HG03442 (cell line): ENCODE data around the gene GPR15.
A peak's percentile ranks its signal among the peaks of the same experiment; 100 is the strongest.
"Not testable (repeated sequence)": the region's sequence is repeated elsewhere in the genome, so short reads cannot be mapped to it uniquely, and the experiment has no call there.

Experiments used
- ATAC-seq: cut with Tn5 transposase; IDR thresholded peaks from one replicate; pipeline ENCODE4 v1.9.1; 2021; ENCODE audit warnings: mild to moderate bottlenecking, moderate library complexity; ENCODE audit not compliant: unreplicated experiment

The GPR15 gene

GRCh38 chr3:98556164-98557130 lies 24.7 kb downstream of the GPR15 start:
- ATAC-seq, result peak; percentile 73

GRCh38 chr3:98557324-98558010 lies 25.7 kb downstream of the GPR15 start:
- peak; percentile 24 for ATAC-seq

GRCh38 chr3:98558100-98558827 lies 26.5 kb downstream of the GPR15 start:
- ATAC-seq, result no peak

GRCh38 chr3:98559769-98560168 lies 28.0 kb downstream of the GPR15 start:
- ATAC-seq, result not testable (repeated sequence)

GRCh38 chr3:98560911-98561310 lies 29.1 kb downstream of the GPR15 start:
- no peak for ATAC-seq

GRCh38 chr3:98561727-98562521 lies 30.1 kb downstream of the GPR15 start:
- ATAC-seq, result no peak

GRCh38 chr3:98563661-98564281 lies 32.0 kb downstream of the GPR15 start:
- peak; percentile 42 for ATAC-seq

GRCh38 chr3:98564282-98565005 lies 32.7 kb downstream of the GPR15 start:
- ATAC-seq, result peak; percentile 18

- no peak for ATAC-seq
Measured at GRCh38 chr3:98565237-98565643, 33.5 kb downstream of the GPR15 start.

- no peak for ATAC-seq
Measured at GRCh38 chr3:98565843-98566242, 34.1 kb downstream of the GPR15 start.

GRCh38 chr3:98567666-98568270 lies 36.0 kb downstream of the GPR15 start:
- ATAC-seq, result peak; percentile 32

- no peak for ATAC-seq
Measured at GRCh38 chr3:98568402-98568801, 36.6 kb downstream of the GPR15 start.

GRCh38 chr3:98573181-98573728 lies 41.5 kb downstream of the GPR15 start:
- ATAC-seq, result peak; percentile 41

GRCh38 chr3:98574132-98574531 lies 42.4 kb downstream of the GPR15 start:
- peak; percentile 60 for ATAC-seq

- no peak for ATAC-seq
Measured at GRCh38 chr3:98577178-98577895, 45.6 kb downstream of the GPR15 start.

GRCh38 chr3:98580401-98581386 lies 48.9 kb downstream of the GPR15 start:
- ATAC-seq, result no peak

- ATAC-seq, result no peak
Measured at GRCh38 chr3:98581474-98581873, 49.7 kb downstream of the GPR15 start.
